Activated CD8-positive, alpha-beta memory T cell treated with anti-CD3 and anti-CD28 coated beads, Interleukin-2, amount 50 U/mL, for 1 hour (primary cell): ENCODE measurements around the gene SERGEF.
"Not testable (repeated sequence)": the region's sequence is repeated elsewhere in the genome, so short reads cannot be mapped to it uniquely, and the experiment has no call there.

Experiments
- DNase-seq: peaks from one replicate; pipeline ENCODE4 v3.0.0-alpha.2; 2020; ENCODE audit errors: extremely low read depth

SERGEF gene

DNA sequence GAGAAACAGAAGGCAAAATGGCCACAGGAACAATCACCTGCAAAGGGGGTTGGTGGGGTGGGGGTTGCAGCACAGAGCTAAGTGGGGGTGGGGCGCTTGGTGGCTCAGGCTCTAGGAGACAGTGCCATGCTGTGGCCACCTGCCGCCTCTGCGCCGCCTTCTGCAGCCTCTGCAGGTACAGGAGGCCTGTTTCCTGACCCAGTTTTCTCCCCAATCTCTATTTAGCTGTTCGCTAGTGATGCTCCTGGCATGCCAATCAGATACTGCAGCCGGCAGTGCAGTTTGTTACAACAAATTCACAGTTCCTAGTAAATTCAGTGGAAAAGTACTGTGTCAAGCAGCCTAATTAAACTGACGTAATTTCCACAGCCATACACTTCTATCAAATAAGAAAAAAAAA, 106.4 kb downstream of the SERGEF start:
- no peak for DNase-seq

- no peak for DNase-seq
Observed at GRCh38 chr11:17905477-17905876, 107.4 kb downstream of the SERGEF start.

DNA sequence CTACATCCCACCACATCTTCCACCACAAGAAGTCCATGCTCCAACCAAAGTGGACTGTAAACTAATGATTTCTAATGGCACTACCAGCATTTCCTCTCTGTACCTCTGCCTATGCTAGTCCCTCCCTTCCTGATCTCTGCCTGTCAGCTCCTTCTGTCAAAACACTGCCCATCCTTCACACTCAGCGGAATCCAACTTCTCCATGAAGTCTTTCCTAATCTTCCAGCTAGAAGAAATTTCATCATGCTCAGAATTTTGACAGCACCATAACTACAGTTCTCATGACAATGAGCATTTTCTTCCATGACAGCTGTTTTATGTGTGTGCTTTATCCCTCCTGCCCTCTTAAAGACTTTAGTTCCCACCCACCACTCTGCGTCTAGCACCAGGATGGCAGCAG, 111.4 kb downstream of the SERGEF start:
- no peak for DNase-seq

DNA sequence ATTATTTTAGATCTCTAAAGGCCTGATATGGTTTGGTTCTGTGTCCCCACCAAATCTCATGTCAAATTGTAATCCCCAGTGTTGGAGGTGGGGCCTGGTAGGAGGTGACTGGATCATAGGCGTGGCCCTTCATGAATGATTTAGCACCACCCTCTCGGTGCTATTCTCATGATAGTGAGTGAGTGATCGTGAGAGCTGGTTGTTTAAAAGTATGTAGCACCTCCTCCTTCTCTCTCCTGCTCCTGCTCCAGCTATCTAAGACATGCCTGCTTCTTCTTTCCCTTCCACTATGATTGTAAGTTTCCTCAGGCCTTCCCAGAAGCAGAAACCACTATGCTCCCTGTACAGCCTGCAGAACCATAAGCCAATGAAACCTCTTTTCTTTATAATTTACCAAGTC, 114.1 kb downstream of the SERGEF start:
- no peak for DNase-seq

- no peak for DNase-seq
Observed at GRCh38 chr11:17898071-17898470, 114.8 kb downstream of the SERGEF start.

GRCh38 chr11:17897495-17897894, 115.4 kb downstream of the SERGEF start:
- no peak for DNase-seq

- not testable (repeated sequence) for DNase-seq
Observed at GRCh38 chr11:17896496-17897151, 116.2 kb downstream of the SERGEF start.

GRCh38 chr11:17894929-17895658, 117.8 kb downstream of the SERGEF start:
- no peak for DNase-seq

DNA sequence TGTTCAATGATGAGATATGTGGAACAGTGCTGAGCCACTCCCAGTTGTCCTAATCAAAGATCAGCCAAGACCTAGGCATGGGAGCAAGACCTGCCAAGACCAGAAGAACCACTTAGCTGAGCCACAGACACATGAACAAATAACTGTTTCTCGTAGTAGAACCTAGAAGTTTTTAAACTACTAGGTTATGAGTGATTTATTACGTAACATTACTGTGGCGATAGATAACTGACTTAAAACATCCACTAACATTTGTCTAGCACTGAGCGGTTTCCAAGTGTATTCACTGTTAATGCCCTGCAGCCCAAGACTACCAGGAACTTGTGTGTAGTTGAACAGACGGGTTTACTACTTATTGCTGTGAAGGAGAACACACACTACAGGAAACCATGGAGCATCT, 120.4 kb downstream of the SERGEF start:
- DNase-seq, result no peak

DNA sequence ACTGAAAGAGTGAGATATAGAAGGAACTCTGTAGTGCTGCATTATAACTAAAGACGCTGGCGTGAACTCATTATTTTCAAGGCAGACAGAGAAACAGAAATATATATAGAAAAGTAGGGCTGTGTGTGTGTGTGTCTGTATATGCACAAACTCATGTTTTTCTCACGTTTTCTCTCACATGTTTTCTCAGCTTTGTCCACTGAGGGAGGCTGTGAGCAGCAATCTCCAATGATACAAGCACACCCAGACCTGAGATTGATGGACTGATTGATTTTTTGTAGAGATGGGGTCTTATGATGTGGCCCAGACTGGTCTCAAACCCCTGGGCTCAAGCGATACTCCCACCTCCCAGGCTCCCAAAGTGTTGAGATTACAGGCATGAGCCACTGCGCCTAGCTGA, 122.5 kb downstream of the SERGEF start:
- DNase-seq, result no peak

GRCh38 chr11:17887779-17888178, 125.1 kb downstream of the SERGEF start:
- no peak for DNase-seq

- no peak for DNase-seq
Observed at GRCh38 chr11:17883946-17884345, 128.9 kb downstream of the SERGEF start.

DNA sequence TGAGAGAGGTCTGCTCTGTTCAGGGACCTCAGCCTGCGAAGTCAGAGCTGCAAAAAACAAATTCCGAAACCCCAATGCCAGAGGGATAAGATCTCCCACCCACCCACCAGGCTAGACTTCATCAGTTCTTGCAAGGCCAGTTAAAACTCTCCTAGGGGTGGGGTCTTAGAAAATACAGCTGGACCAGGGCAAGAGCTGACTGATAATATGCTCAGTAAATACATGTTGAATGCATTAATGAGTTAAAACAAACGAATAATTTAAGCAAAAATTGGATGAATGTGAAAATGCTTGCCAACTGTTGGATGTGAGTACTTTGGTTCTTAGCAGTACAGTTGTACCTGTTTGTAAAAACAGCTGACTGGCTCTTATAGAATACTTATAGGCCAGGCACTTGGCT, 129.8 kb downstream of the SERGEF start:
- no peak for DNase-seq

GRCh38 chr11:17878743-17879142, 134.1 kb downstream of the SERGEF start:
- DNase-seq, result no peak

DNA sequence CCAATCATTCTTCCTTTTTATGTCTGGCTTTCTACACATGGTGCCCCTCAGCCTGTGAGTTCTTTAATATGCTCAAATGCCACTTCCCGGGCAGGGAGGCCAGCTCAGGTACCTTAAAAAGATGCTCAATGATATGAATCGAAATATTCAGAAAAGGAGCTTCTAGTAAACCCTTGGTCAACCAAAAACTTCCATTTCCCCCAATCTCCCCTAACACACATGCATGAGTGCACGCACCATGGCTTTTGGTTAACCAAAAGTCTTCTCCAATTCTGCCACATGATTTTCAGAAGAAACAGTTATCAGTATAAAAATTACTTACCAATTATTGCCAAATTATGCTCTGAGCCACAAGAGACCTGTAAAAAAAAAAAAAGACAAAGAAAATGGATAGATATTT, 135.0 kb downstream of the SERGEF start:
- no peak for DNase-seq

DNA sequence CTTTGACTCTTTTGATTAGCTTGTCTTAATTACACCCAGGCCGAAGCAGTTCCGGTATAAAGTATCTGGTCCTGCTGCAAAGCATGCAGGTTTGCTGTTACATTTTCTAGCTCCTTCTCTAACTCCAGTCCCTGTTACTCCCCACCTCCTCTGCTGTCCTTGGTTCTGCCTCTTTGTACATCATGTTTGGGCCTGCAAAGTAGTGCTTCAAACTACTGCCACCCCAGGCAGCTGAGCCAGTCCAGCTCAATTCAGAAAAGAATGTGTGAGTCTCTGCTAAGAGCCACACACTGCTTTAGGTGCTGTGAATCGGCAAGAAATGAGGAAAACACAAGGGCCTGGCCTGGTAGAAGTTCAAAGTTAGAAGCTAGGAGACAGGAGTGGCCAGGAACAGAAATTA, 136.0 kb downstream of the SERGEF start:
- no peak for DNase-seq

DNA sequence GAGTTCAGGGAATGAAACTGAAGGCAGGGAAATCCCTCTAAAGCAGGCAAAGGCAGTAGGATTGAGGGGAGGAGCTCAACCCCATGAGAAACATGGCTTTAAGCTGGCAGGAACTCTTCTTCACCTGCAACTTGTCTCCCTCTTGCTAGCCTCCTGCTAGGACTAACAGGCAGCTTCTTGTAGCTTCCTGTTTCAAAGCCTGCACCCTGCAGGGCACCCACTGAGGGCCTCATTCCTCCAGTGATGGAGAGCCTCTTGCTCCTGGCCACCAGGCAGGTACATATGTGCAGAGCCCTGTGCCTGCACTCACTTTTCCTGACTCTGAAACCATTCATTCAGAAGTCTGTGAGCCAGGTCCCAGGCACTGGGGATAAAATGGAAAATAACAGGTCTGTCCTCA, 137.0 kb downstream of the SERGEF start:
- no peak for DNase-seq

- DNase-seq, result no peak
Observed at GRCh38 chr11:17873586-17873985, 139.3 kb downstream of the SERGEF start.

GRCh38 chr11:17868398-17868797, 144.4 kb downstream of the SERGEF start:
- DNase-seq, result not testable (repeated sequence)

- DNase-seq, result no peak
Observed at GRCh38 chr11:17867341-17867740, 145.5 kb downstream of the SERGEF start.

DNA sequence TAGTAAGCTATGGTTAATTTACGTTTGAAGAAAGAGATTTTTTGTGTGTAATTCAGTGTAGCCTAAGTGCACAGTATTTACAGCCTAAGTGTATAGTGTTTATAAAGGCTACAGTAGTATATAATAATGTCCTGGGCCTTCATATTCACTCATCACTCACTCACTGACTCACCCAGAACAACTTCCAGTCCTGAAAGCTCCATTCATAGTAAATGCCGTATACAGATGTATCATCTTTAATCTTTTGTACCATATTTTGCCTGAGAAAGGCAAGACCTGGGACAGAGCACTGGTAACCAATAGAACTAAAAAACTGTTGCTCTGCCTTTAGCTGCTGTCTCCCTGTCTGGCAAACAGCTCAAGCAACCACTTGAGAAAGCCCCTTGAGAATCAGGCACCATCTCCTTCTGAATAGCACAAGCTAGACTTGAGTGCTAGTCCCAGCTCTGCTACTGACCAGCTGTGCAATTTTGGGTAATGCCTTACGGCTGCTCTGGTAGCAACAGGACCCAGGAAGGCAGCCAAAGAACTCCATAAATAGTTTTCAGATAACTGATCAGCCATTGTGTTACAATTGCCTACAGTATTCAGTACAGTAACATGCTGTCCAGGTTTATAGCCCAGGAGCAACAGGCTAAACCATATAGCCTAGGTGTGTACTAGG, 146.9 kb downstream of the SERGEF start:
- no peak for DNase-seq

DNA sequence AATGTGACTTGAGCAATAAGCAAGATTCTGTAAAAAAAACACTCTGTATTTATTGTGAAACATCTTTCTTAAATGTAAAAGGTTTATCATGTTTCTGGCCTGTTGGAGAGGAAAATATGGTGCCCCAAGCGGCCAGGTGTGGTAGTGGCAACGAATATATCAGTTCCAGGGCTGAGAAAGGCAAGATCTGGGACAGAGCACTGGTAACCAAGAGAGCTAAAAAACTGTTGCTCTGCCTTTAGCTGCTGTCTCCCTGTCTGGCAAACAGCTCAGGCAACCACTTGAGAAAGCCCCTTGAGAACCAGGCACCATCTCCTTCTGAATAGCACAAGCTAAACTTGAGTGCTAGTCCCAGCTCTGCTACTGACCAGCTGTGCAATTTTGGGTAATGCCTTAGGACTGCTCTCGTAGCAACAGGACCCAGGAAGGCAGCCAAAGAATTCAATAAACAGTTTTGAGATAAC, 148.3 kb downstream of the SERGEF start:
- no peak for DNase-seq
